ENCODE data around the gene REPS1. TPM values are rescaled to one million over a fixed set of nuclear protein-coding genes. Genes with fewer than 3 reads are reported as not detected.

REPS1 gene
- total and polyA plus RNA-seq, 2 of the 13 experiments (the other 11 are each of a cell fraction or from before 2014, with no cell fraction given) = 36.4 to 38.3 TPM

GRCh38 chr6:138943089-138943625, 44.9 kb downstream of the REPS1 start:
- no peaks in the 10 kb centered on the region for H3K9me3 ChIP-seq (ENCODE audit: low read length)
- in situ Hi-C loops (cut with HindIII; ENCODE audit: extremely low pct_ligation_motif_present, low pct_unique_long_range_greater_than_20kb) = no loop called here
- H3K4me2 ChIP-seq (ENCODE audit: low read depth, low read length) = no peak overlapping the region
- no peak overlapping the region for H2AFZ ChIP-seq (ENCODE audit: low read length)
- no peak overlapping the region for H3K27ac ChIP-seq (ENCODE audit: extremely low read length, insufficient read depth, low read length)
- CTCF ChIA-PET (ENCODE audit: low intra/inter-chr PET ratio, low total read pairs) = no interaction called here
- peaks cover 4 to 17% of the 10 kb centered on the region in 2 experiments; a peak in 4 of 5 replicates for H3K36me3 ChIP-seq (replicated peaks in 1 of 2; ENCODE audit: control insufficient read depth in 1 of 2, insufficient read depth in 2 of 2, low read length in 2 of 2)
- POLR2A ChIA-PET = no interaction called here
- no peaks in the 10 kb centered on the region for H3K4me1 ChIP-seq (ENCODE audit: insufficient read depth, low read length)
- H4K20me1 ChIP-seq (ENCODE audit: insufficient read depth, low read length) = no peaks in the 10 kb centered on the region
- ATAC-seq (no peak), FAIRE-seq (no peak), DNase-seq (ENCODE audit: low spot score) (no peak)
- no peaks in the 10 kb centered on the region for H3K79me2 ChIP-seq (ENCODE audit: insufficient read depth, low read length)
- no TSS peak for BruUV-seq (replicated peaks)
- TF ChIP-seq CBFB (CRISPR knock-in tag; IDR thresholded peaks at IDR 0.05) (no peak), IKZF5 (CRISPR knock-in tag; IDR thresholded peaks at IDR 0.05) (no peak), MAFK (conservative IDR thresholded peaks at IDR 0.05 in 1 of 2, IDR thresholded peaks at IDR 0.05 in 1 of 2; ENCODE audit: low read length in 2 of 2) (peak; percentile 44 to 65; a peak in 3 of 4 replicates), SP1 (IDR thresholded peaks at IDR 0.05) (no peak), SP1 (CRISPR knock-in tag; IDR thresholded peaks at IDR 0.05) (no peak), ZNF34 (CRISPR knock-in tag; IDR thresholded peaks at IDR 0.05; ENCODE audit: borderline replicate concordance) (no peak), MAFF (IDR thresholded peaks at IDR 0.05; ENCODE audit: low read depth, low read length) (peak; percentile 38; the same call in 1 of the 2 replicates)
- TF ChIP-seq, protein P1, sequence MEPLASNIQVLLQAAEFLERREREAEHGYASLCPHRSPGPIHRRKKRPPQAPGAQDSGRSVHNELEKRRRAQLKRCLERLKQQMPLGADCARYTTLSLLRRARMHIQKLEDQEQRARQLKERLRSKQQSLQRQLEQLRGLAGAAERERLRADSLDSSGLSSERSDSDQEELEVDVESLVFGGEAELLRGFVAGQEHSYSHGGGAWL (CRISPR knock-in tag; IDR thresholded peaks at IDR 0.05) = no peak
- TF ChIP-seq, protein P2, sequence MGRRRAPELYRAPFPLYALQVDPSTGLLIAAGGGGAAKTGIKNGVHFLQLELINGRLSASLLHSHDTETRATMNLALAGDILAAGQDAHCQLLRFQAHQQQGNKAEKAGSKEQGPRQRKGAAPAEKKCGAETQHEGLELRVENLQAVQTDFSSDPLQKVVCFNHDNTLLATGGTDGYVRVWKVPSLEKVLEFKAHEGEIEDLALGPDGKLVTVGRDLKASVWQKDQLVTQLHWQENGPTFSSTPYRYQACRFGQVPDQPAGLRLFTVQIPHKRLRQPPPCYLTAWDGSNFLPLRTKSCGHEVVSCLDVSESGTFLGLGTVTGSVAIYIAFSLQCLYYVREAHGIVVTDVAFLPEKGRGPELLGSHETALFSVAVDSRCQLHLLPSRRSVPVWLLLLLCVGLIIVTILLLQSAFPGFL (CRISPR knock-in tag; IDR thresholded peaks at IDR 0.05) = no peak
- intact Hi-C loops (cut with micrococcal nuclease; ENCODE audit: unreplicated experiment) = no loop called here
- H3K9ac ChIP-seq (ENCODE audit: insufficient read depth, low read depth, low read length) = no peak overlapping the region
- H3K27me3 ChIP-seq (ENCODE audit: control insufficient read depth in 1 of 2, insufficient read depth in 2 of 2, low read length in 2 of 2) = no peaks in the 10 kb centered on the region
- WGBS (ENCODE audit: low lambda C conversion rate) = 97% methylated on average over 2 of the region's 2 CpGs
- no peak overlapping the region for H3K4me3 ChIP-seq (replicated peaks in 1 of 3; ENCODE audit: insufficient read depth in 1 of 3, low read depth in 2 of 3, low read length in 3 of 3)
